PC-9 (cell line): ENCODE data around the gene SPRED2. TPM values are rescaled to one million over a fixed set of nuclear protein-coding genes. Genes with fewer than 3 reads are reported as not detected.

Experiments used
- BruUV-seq: library from RNA; stranded (reverse); fragments of 400-500 nt; replicated peaks from 2 replicates; lab custom pipeline; 2021; lab: Mats Ljungman, UMichigan
- CTCF ChIA-PET: fragments of 300-600 bp; sonication (Branson Sonifier 250); formaldehyde crosslinking; loops from one replicate; lab custom pipeline; 2022; ENCODE audit warnings: antibody characterized with exemption; lab: Charles Lee
- POLR2A ChIA-PET: fragments of 300-600 bp; sonication (Branson Sonifier 250); formaldehyde crosslinking; loops from one replicate; lab custom pipeline; 2022; ENCODE audit warnings: antibody characterized with exemption; ENCODE audit not compliant: unreplicated experiment; lab: Charles Lee
- DNase-seq, 2 experiments: peaks; one replicate each; pipeline versions ENCODE4 v3.0.0 to v3.0.0-alpha.2; 2015 to 2022; ENCODE audit warnings: mixed read lengths in 1 of 2
- H2AFZ ChIP-seq: fragments of 200-600 bp; sonication (generic); 2 replicates; pipeline ENCODE4 v1.8.1; 2017; ENCODE audit warnings: antibody characterized with exemption
- H3F3A ChIP-seq: fragments of 200-600 bp; sonication (generic); 2 replicates; pipeline ENCODE4 v1.8.1; 2017; ENCODE audit warnings: antibody characterized with exemption, mild to moderate bottlenecking, low read depth; ENCODE audit not compliant: insufficient read depth
- H3K27ac ChIP-seq: fragments of 200-600 bp; sonication (generic); 2 replicates; pipeline ENCODE4 v1.6.1; 2016; ENCODE audit warnings: mixed run types
- H3K27me3 ChIP-seq: fragments of 200-600 bp; sonication (generic); 2 replicates; pipeline ENCODE4 v1.6.1; 2016; ENCODE audit warnings: low read depth, mixed run types; ENCODE audit not compliant: insufficient read depth
- H3K36me3 ChIP-seq: fragments of 200-600 bp; sonication (generic); 2 replicates; pipeline ENCODE4 v1.6.1; 2016; ENCODE audit warnings: low read depth, mixed run types
- H3K4me1 ChIP-seq: fragments of 200-600 bp; sonication (generic); replicated peaks from 2 replicates; pipeline ENCODE4 v1.6.1; 2016; ENCODE audit warnings: mixed run types; ENCODE audit not compliant: insufficient read depth
- H3K4me2 ChIP-seq: fragments of 200-600 bp; sonication (generic); 2 replicates; pipeline ENCODE4 v1.6.1; 2017; ENCODE audit warnings: mixed run types
- H3K4me3 ChIP-seq: fragments of 200-600 bp; sonication (generic); 2 replicates; pipeline ENCODE4 v1.6.1; 2016; ENCODE audit warnings: mixed run types
- H3K79me2 ChIP-seq: fragments of 200-600 bp; sonication (generic); 2 replicates; pipeline ENCODE4 v1.6.1; 2017; ENCODE audit warnings: low read depth, mixed run types
- H3K9me2 ChIP-seq: fragments of 200-600 bp; sonication (generic); 2 replicates; pipeline ENCODE4 v1.8.1; 2017; ENCODE audit warnings: mild to moderate bottlenecking; ENCODE audit not compliant: insufficient read depth
- H3K9me3 ChIP-seq: fragments of 200-600 bp; sonication (generic); 2 replicates; pipeline ENCODE4 v1.8.1; 2016; ENCODE audit warnings: low read depth; ENCODE audit not compliant: insufficient read depth
- H4K20me1 ChIP-seq: fragments of 200-600 bp; sonication (generic); 2 replicates; pipeline ENCODE4 v1.8.1; 2017; ENCODE audit not compliant: insufficient read depth
- EZH2 ChIP-seq: fragments of 200-600 bp; sonication (generic); IDR thresholded peaks from 2 replicates; pipeline ENCODE4 v1.8.0; 2017; ENCODE audit warnings: antibody characterized with exemption, low read depth
- intact Hi-C: fragments of 100-400 bp; cut with micrococcal nuclease; formaldehyde crosslinking; loops from one replicate; pipeline ENCODE4 v1.10.0; 2022; ENCODE audit not compliant: unreplicated experiment
- total RNA-seq: library from RNA; stranded (reverse); gene quantifications from 2 replicates; pipeline ENCODE4 v1.2.3, GENCODE V29; 2021
- TF ChIP-seq, protein P1 (sequence below): fragments of 200-600 bp; sonication (generic); conservative IDR thresholded peaks from 2 replicates; pipeline ENCODE4 v1.6.1; 2017; ENCODE audit warnings: mixed run types, antibody characterized with exemption, mild to moderate bottlenecking, moderate library complexity

The SPRED2 gene
- total RNA-seq, 1 experiment from 2014 or later = 33.6 TPM

GRCh38 chr2:65377556-65378192 lies 54.7 kb downstream of the SPRED2 start:
- no peak overlapping the region for H2AFZ ChIP-seq
- H3K79me2 ChIP-seq = peaks cover 91% of the 10 kb centered on the region
- DNase-seq = peak; percentile 79 to 94
- H3K27ac ChIP-seq = peak overlapping the region; percentile 23
- H3K4me1 ChIP-seq = peaks cover 85% of the 10 kb centered on the region
- H3K4me3 ChIP-seq = no peak overlapping the region
- no peaks in the 10 kb centered on the region for H3K27me3 ChIP-seq
- TF ChIP-seq, protein P1, sequence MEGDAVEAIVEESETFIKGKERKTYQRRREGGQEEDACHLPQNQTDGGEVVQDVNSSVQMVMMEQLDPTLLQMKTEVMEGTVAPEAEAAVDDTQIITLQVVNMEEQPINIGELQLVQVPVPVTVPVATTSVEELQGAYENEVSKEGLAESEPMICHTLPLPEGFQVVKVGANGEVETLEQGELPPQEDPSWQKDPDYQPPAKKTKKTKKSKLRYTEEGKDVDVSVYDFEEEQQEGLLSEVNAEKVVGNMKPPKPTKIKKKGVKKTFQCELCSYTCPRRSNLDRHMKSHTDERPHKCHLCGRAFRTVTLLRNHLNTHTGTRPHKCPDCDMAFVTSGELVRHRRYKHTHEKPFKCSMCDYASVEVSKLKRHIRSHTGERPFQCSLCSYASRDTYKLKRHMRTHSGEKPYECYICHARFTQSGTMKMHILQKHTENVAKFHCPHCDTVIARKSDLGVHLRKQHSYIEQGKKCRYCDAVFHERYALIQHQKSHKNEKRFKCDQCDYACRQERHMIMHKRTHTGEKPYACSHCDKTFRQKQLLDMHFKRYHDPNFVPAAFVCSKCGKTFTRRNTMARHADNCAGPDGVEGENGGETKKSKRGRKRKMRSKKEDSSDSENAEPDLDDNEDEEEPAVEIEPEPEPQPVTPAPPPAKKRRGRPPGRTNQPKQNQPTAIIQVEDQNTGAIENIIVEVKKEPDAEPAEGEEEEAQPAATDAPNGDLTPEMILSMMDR = no peak
- TF ChIP-seq EZH2 = no peak
- H3K9me2 ChIP-seq = no peaks in the 10 kb centered on the region
- peaks cover 53% of the 10 kb centered on the region for H3F3A ChIP-seq
- POLR2A ChIA-PET = interaction anchor here (0.5 to 0.6 kb wide), 3 partner anchors 19 to 1789 kb away, joined by 6 to 8 read pairs (median 8); partner anchors contain the start of gene WDPCP
- peaks cover 7% of the 10 kb centered on the region; the same call in 1 of the 2 replicates for H3K36me3 ChIP-seq
- no TSS peak for BruUV-seq
- CTCF ChIA-PET = interaction anchor here (0.8 kb wide), 1 partner anchor 10 kb away, joined by 4 read pairs; no protein-coding TSS in a partner anchor
- H3K4me2 ChIP-seq = peak overlapping the region; percentile 45
- no peaks in the 10 kb centered on the region for H3K9me3 ChIP-seq
- intact Hi-C loops = no loop called here
- H4K20me1 ChIP-seq = no peaks in the 10 kb centered on the region

DNA sequence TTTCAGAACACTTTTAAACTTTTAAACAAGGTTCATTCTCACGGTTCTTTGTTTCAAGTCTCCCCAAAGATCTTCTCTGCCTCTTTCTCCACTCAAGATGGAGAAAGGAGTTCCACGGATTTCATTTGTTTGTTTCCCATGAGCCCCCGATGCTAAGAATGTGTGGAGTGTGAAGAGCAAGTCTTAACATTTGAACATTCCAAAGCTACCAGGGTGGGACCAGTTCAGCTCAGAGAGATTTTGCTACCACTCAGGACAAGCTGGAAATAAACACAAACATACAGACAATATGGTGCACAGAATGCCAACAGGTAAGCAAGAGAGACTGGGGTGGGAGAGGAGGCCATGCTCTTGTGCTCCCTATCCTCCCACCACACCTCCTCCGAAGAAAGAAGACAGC lies 56.7 kb downstream of the SPRED2 start:
- no peaks in the 10 kb centered on the region for H3K9me2 ChIP-seq
- no peak overlapping the region for H3K4me3 ChIP-seq
- no peak overlapping the region for H3K4me2 ChIP-seq
- no TSS peak for BruUV-seq
- DNase-seq = no peak
- peaks cover 6% of the 10 kb centered on the region; the same call in 1 of the 2 replicates for H3K36me3 ChIP-seq
- peaks cover 44% of the 10 kb centered on the region for H3F3A ChIP-seq
- POLR2A ChIA-PET = no interaction called here
- no peaks in the 10 kb centered on the region for H3K9me3 ChIP-seq
- intact Hi-C loops = no loop called here
- peaks cover 75% of the 10 kb centered on the region for H3K4me1 ChIP-seq
- H2AFZ ChIP-seq = no peak overlapping the region
- H4K20me1 ChIP-seq = no peaks in the 10 kb centered on the region; the same call in 1 of the 2 replicates
- H3K27me3 ChIP-seq = no peaks in the 10 kb centered on the region
- TF ChIP-seq, protein P1 = no peak
- no peak for TF ChIP-seq EZH2
- no peak overlapping the region for H3K27ac ChIP-seq
- peaks cover 93% of the 10 kb centered on the region for H3K79me2 ChIP-seq
- CTCF ChIA-PET = no interaction called here

DNA sequence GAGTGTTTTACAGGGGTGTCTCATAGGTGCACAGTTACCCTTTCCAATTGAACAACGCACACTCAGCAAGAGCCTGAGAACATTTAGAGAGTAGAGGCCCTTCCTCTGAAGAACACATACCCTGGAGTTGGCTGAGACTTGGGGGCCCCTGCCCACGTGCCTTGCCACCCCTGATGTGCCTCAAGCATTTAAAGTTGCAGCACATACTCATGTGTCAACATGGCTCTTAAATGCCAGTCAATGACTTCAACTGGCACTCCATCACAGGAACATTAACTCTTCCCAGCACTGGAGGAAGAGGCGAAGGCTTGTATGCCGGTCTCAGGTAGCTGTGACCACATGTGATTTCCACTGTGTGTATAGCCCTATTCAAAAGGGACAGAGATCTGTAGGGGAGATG lies 57.4 kb downstream of the SPRED2 start:
- Histone ChIP-seq H3K4me3 (no peak overlapping the region), H3K4me1 (peaks cover 73% of the 10 kb centered on the region), H3K27ac (no peak overlapping the region), H2AFZ (no peak overlapping the region), H3K9me3 (no peaks in the 10 kb centered on the region), H3K9me2 (no peaks in the 10 kb centered on the region), H3K36me3 (peaks cover 3% of the 10 kb centered on the region; the same call in 1 of the 2 replicates), H4K20me1 (no peaks in the 10 kb centered on the region; the same call in 1 of the 2 replicates), H3K79me2 (peaks cover 93% of the 10 kb centered on the region), H3K27me3 (no peaks in the 10 kb centered on the region), H3K4me2 (peak overlapping the region; percentile 46; the same call in 1 of the 2 replicates), H3F3A (peaks cover 44% of the 10 kb centered on the region)
- no peak for DNase-seq
- CTCF ChIA-PET = no interaction called here
- BruUV-seq = no TSS peak
- POLR2A ChIA-PET = no interaction called here
- intact Hi-C loops = no loop called here
- TF ChIP-seq, protein P1 = no peak
- no peak for TF ChIP-seq EZH2
